ENCODE data around the gene RNF115. TPM values are rescaled to one million over a fixed set of nuclear protein-coding genes. Genes with fewer than 3 reads are reported as not detected.

Gene RNF115
- total and polyA plus RNA-seq, 2 donors (not counting 1 experiment from before 2014, with no cell fraction given) = 4.6 to 19.8 TPM

- TF ChIP-seq CTCF (IDR thresholded peaks at IDR 0.05) = peak; percentile 18
- no peak for TF ChIP-seq EZH2 (IDR thresholded peaks at IDR 0.05; ENCODE audit: borderline replicate concordance, insufficient read depth, low read depth, low read length, poor library complexity, severe bottlenecking)
- Histone ChIP-seq H3K27ac (ENCODE audit: low read length in 2 of 2) (peak overlapping the region; percentile 73 to 76), H3K4me1 (ENCODE audit: control insufficient read depth in 2 of 2, insufficient read depth in 2 of 2, low read length in 2 of 2) (peaks cover 18 to 24% of the 10 kb centered on the region in 2 donors), H3K4me3 (ENCODE audit: control extremely low read depth in 1 of 5, extremely low read depth in 1 of 5, insufficient read depth in 1 of 5, low read depth in 2 of 5, low read length in 4 of 5) (peak overlapping the region; percentile 25 to 85 (median 70)), H3K9me3 (ENCODE audit: control extremely low read depth in 1 of 3, control insufficient read depth in 2 of 3, insufficient read depth in 1 of 3, low read length in 2 of 3) (no peaks in the 10 kb centered on the region), H3K27me3 (replicated peaks in 1 of 4; ENCODE audit: control extremely low read depth in 1 of 4, control insufficient read depth in 3 of 4, insufficient read depth in 4 of 4, low read length in 3 of 4) (no peaks in the 10 kb centered on the region), H2AFZ (ENCODE audit: insufficient read depth, low read depth, low read length, poor library complexity, severe bottlenecking) (peak overlapping the region; percentile 95), H3K9ac (ENCODE audit: low read length) (peak overlapping the region; percentile 78), H3K36me3 (replicated peaks in 1 of 2; ENCODE audit: control extremely low read depth in 1 of 2, control insufficient read depth in 1 of 2, extremely low read depth in 1 of 2, insufficient read depth in 2 of 2, low read length in 1 of 2) (peaks cover 13 to 52% of the 10 kb centered on the region in 2 experiments), H3K4me2 (replicated peaks; ENCODE audit: low read depth, low read length, poor library complexity, severe bottlenecking) (peak overlapping the region; percentile 96), H3K79me2 (ENCODE audit: control insufficient read depth, insufficient read depth, low read length) (no peaks in the 10 kb centered on the region), H4K20me1 (ENCODE audit: control insufficient read depth, insufficient read depth, low read length, poor library complexity, severe bottlenecking) (no peaks in the 10 kb centered on the region)
- DNase-seq = peak; percentile 60
- Mint-ChIP-seq H3K4me1 (peaks cover 7% of the 10 kb centered on the region), H3K4me3 (no peak overlapping the region), H3K9me3 (ENCODE audit: insufficient read depth) (no peaks in the 10 kb centered on the region), H3K27ac (no peak overlapping the region), H3K27me3 (no peaks in the 10 kb centered on the region)
- intact Hi-C loops (cut with micrococcal nuclease) = loop anchor here (1.0 to 5.0 kb wide), 2 partner anchors 41 to 64 kb away; partner anchors contain the start of genes ANKRD35 and ITGA10
- WGBS (ENCODE audit: insufficient coverage) = 100% methylated on average over 1 of the region's 3 CpGs
- ChIA-PET POLR2A (interaction anchor here (0.5 to 4.1 kb wide), 7 partner anchors 12 to 189 kb away, joined by 3 to 70 read pairs (median 6); partner anchors contain the start of genes ANKRD34A, PIAS3, POLR3C and POLR3GL), CTCF (interaction anchor here (0.6 to 6.6 kb wide), 23 partner anchors 12 to 193 kb away, joined by 3 to 148 read pairs (median 6); partner anchors contain the start of genes ITGA10, LIX1L, PEX11B and PIAS3)
- ATAC-seq (ENCODE audit: low read depth) = peak; percentile 19
Observed at GRCh38 chr1:145846201-145846612, 22.3 kb upstream of the RNF115 start.
